Glomerular endothelial cell (primary cell): Measurements from ENCODE around the gene S1PR5. TPM values are rescaled to one million over a fixed set of nuclear protein-coding genes. Genes with fewer than 3 reads are reported as not detected.
"Not testable (repeated sequence)": the region's sequence is repeated elsewhere in the genome, so short reads cannot be mapped to it uniquely, and the experiment has no call there.

Experiments used
- DNase-seq: peaks from one replicate; pipeline ENCODE4 v3.0.0-alpha.2; 2011; ENCODE audit warnings: low read depth, low spot score; ENCODE audit errors: extremely low read depth
- total RNA-seq: library from RNA; depleted of rRNA; stranded (reverse); fragments of >200 nt; gene quantifications from 2 replicates; pipeline ENCODE4 v1.2.3, GENCODE V29; 2015

Gene S1PR5
- 0.88 TPM in 1 of 2 replicates, not detected in the other for total RNA-seq

GRCh38 chr19:10517361-10517759, at the start of gene S1PR5:
Gene S1PR5 (minus strand): TSS chr19:10517447. CDS start chr19:10515011, 2,436 bp downstream.
- DNase-seq: no peak

- DNase-seq: no peak
These were observed 49.6 kb upstream of the S1PR5 start for GRCh38 chr19:10566658-10567410.

- no peak for DNase-seq
These were observed 49.1 kb upstream of the S1PR5 start for GRCh38 chr19:10566408-10566657.

GRCh38 chr19:10565567-10566407, 48.5 kb upstream of the S1PR5 start, which contains the start of gene KRI1:
Gene KRI1 (minus strand): TSS chr19:10566010. CDS start chr19:10565999, 11 bp downstream.
- peak; percentile 33 for DNase-seq

- no peak for DNase-seq
These were observed 47.9 kb upstream of the S1PR5 start for GRCh38 chr19:10565028-10565566.

GRCh38 chr19:10562609-10563008, 45.4 kb upstream of the S1PR5 start:
- no peak for DNase-seq

GRCh38 chr19:10560154-10560553, 42.9 kb upstream of the S1PR5 start:
- no peak for DNase-seq

GRCh38 chr19:10557603-10558197, 40.5 kb upstream of the S1PR5 start:
- DNase-seq: no peak

GRCh38 chr19:10555610-10555973, 38.3 kb upstream of the S1PR5 start:
- no peak for DNase-seq

GRCh38 chr19:10554760-10555609, 37.7 kb upstream of the S1PR5 start:
- no peak for DNase-seq

GRCh38 chr19:10553943-10554381, 36.7 kb upstream of the S1PR5 start:
- DNase-seq: no peak

GRCh38 chr19:10553087-10553667, 35.9 kb upstream of the S1PR5 start:
- no peak for DNase-seq

GRCh38 chr19:10552510-10553053, 35.3 kb upstream of the S1PR5 start:
- DNase-seq: no peak

GRCh38 chr19:10551698-10552301, 34.6 kb upstream of the S1PR5 start:
- DNase-seq: no peak

- not testable (repeated sequence) for DNase-seq
These were observed 33.8 kb upstream of the S1PR5 start for GRCh38 chr19:10551006-10551405.

- DNase-seq: no peak
These were observed 33.1 kb upstream of the S1PR5 start for GRCh38 chr19:10550336-10550735.

- DNase-seq: no peak
These were observed 32.5 kb upstream of the S1PR5 start for GRCh38 chr19:10549733-10550132.

GRCh38 chr19:10548746-10549276, 31.6 kb upstream of the S1PR5 start:
- DNase-seq: no peak

- no peak for DNase-seq
These were observed 29.6 kb upstream of the S1PR5 start for GRCh38 chr19:10546817-10547216.
